PC-3 (cell line): ENCODE data around the gene TTK. TPM values are rescaled to one million over a fixed set of nuclear protein-coding genes. Genes with fewer than 3 reads are reported as not detected.

ENCODE experiments used
- ATAC-seq: fragments of 200-7000 bp; cut with Tn5 transposase; 2 replicates; pipeline ENCODE4 v1.9.1; 2020; ENCODE audit warnings: mild to moderate bottlenecking, moderate library complexity
- BruUV-seq: library from RNA; stranded (reverse); fragments of 400-500 nt; replicated peaks from 2 replicates; lab custom pipeline; 2021; lab: Mats Ljungman, UMichigan
- CTCF ChIA-PET: fragments of 300-600 bp; sonication (Branson Sonifier 250); formaldehyde crosslinking; loops from one replicate; lab custom pipeline; 2022; ENCODE audit warnings: antibody characterized with exemption; lab: Charles Lee
- POLR2A ChIA-PET: fragments of 300-600 bp; sonication (Branson Sonifier 250); formaldehyde crosslinking; loops from one replicate; lab custom pipeline; 2022; ENCODE audit warnings: antibody characterized with exemption; ENCODE audit not compliant: unreplicated experiment; lab: Charles Lee
- DNase-seq: peaks from one replicate; pipeline ENCODE4 v3.0.0-alpha.2; 2015
- H2AFZ ChIP-seq: fragments of 300-600 bp; sonication (generic); 2 replicates; pipeline ENCODE4 v1.6.0; 2016; ENCODE audit warnings: antibody characterized with exemption, low read length
- H3F3A ChIP-seq: fragments of 300-600 bp; sonication (generic); one replicate; pipeline ENCODE4 v1.6.0; 2017; ENCODE audit warnings: antibody characterized with exemption, low read length, control low read depth, mild to moderate bottlenecking; ENCODE audit not compliant: unreplicated experiment
- H3K27ac ChIP-seq: fragments of 300-600 bp; sonication (generic); 2 replicates; pipeline ENCODE4 v1.5.1; 2016; ENCODE audit warnings: mild to moderate bottlenecking, low read length
- H3K27me3 ChIP-seq: fragments of 300-600 bp; sonication (generic); 2 replicates; pipeline ENCODE4 v1.6.1; 2016; ENCODE audit warnings: low read length, mixed read lengths
- H3K36me3 ChIP-seq: fragments of 300-600 bp; sonication (generic); 2 replicates; pipeline ENCODE4 v1.6.1; 2016; ENCODE audit warnings: low read depth, mixed run types, low read length, mixed read lengths
- H3K4me1 ChIP-seq: fragments of 300-600 bp; sonication (generic); 2 replicates; pipeline ENCODE4 v1.5.1; 2016; ENCODE audit warnings: low read length; ENCODE audit not compliant: insufficient read depth
- H3K4me2 ChIP-seq: fragments of 300-600 bp; sonication (generic); 2 replicates; pipeline ENCODE4 v1.6.0; 2016; ENCODE audit warnings: low read length
- H3K4me3 ChIP-seq: fragments of 300-600 bp; sonication (generic); 2 replicates; pipeline ENCODE4 v1.5.1; 2016; ENCODE audit warnings: mild to moderate bottlenecking, low read length, mixed read lengths
- H3K79me2 ChIP-seq: fragments of 300-600 bp; sonication (generic); 2 replicates; pipeline ENCODE4 v1.6.1; 2017; ENCODE audit warnings: low read length, mixed read lengths
- H3K9ac ChIP-seq: fragments of 300-600 bp; sonication (generic); 2 replicates; pipeline ENCODE4 v1.6.0; 2016; ENCODE audit warnings: mild to moderate bottlenecking, low read length
- H3K9me2 ChIP-seq: fragments of 300-600 bp; sonication (generic); replicated peaks from 2 replicates; pipeline ENCODE4 v1.6.1; 2016; ENCODE audit warnings: mixed run types, low read length, mixed read lengths
- H3K9me3 ChIP-seq: fragments of 300-600 bp; sonication (generic); 2 replicates; pipeline ENCODE4 v1.6.1; 2016; ENCODE audit warnings: low read length, mixed read lengths
- H4K20me1 ChIP-seq: fragments of 300-600 bp; sonication (generic); 2 replicates; pipeline ENCODE4 v1.6.1; 2016; ENCODE audit warnings: low read length, mixed read lengths
- EZH2 ChIP-seq: fragments of 300-600 bp; sonication (generic); IDR thresholded peaks from one replicate; pipeline ENCODE4 v1.6.1; 2017; ENCODE audit warnings: antibody characterized with exemption, mild to moderate bottlenecking, low read length; ENCODE audit not compliant: unreplicated experiment
- EZH2phosphoT487 ChIP-seq: fragments of 300-600 bp; sonication (generic); IDR thresholded peaks from 2 replicates; pipeline ENCODE4 v1.6.1; 2018; ENCODE audit warnings: mild to moderate bottlenecking, antibody characterized with exemption, low read length, borderline replicate concordance
- intact Hi-C: fragments of 100-400 bp; cut with micrococcal nuclease; formaldehyde crosslinking; loops from 2 replicates; pipeline ENCODE4 v1.9.0; 2023
- total RNA-seq: library from RNA; depleted of rRNA; stranded (reverse); fragments of >200 nt; gene quantifications from 2 replicates; pipeline ENCODE4 v1.2.3, GENCODE V29; 2014
- TF ChIP-seq, protein P1 (sequence below): fragments of 300-600 bp; sonication (generic); conservative IDR thresholded peaks from 2 replicates; pipeline ENCODE4 v1.5.1; 2017; ENCODE audit warnings: antibody characterized with exemption, low read depth, mild to moderate bottlenecking, low read length

Gene TTK
- total RNA-seq, 1 experiment from 2014 or later: 39.0 TPM

DNA sequence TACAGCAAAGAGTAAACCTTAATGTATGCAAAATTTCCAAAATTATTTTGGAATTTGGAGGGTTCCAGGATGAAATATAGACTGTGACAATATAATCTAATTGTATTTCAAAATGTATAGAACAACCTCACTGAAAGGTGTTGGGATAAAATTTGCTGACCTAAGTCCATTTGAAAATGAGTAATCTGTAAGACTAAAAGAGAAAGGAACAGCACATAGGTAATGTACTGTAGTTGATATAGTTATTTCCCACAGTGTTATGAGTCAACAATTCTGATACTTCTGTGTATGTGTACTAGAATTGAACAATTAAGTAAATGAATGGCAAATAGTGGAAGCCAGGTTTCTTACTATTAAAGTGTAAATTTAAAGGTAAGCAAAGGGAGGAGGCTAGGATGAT lies 33.3 kb upstream of the TTK start:
- no peaks in the 10 kb centered on the region for H3K9me2 ChIP-seq
- H2AFZ ChIP-seq: no peak overlapping the region
- ChIA-PET POLR2A (no interaction called here), CTCF (no interaction called here)
- H3K27me3 ChIP-seq: no peaks in the 10 kb centered on the region
- H3K4me3 ChIP-seq: no peak overlapping the region
- no peak overlapping the region for H3K4me2 ChIP-seq
- BruUV-seq: no TSS peak
- no peak overlapping the region for H3K27ac ChIP-seq
- no peak overlapping the region for H3K9ac ChIP-seq
- H4K20me1 ChIP-seq: no peaks in the 10 kb centered on the region
- no peaks in the 10 kb centered on the region for H3F3A ChIP-seq
- H3K79me2 ChIP-seq: no peaks in the 10 kb centered on the region
- no peaks in the 10 kb centered on the region for H3K4me1 ChIP-seq
- intact Hi-C loops: no loop called here
- no peak for DNase-seq
- no peaks in the 10 kb centered on the region for H3K36me3 ChIP-seq
- H3K9me3 ChIP-seq: no peaks in the 10 kb centered on the region
- no peak for ATAC-seq
- TF ChIP-seq EZH2: no peak

DNA sequence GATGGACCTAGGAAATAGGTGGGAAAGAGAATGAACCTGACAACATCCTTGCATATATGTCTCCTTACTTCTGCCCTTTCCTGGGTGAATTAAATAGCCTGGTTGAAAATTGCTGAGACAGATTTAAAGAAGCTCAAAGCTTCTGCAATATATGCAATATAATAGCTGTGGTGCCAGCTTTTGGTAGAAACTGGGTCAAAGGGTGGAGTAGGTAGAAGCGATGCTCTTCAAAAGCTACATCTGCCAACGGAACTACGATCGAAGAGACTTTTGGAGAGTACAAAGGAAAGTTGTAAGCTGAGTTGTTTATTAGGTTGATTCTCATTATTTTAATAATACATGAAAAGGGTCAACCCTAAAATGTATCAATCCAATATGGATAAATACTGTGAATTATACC lies 22.8 kb upstream of the TTK start:
- Histone ChIP-seq H3K27me3 (no peaks in the 10 kb centered on the region), H3K4me3 (no peak overlapping the region), H3K79me2 (no peaks in the 10 kb centered on the region), H3F3A (no peaks in the 10 kb centered on the region), H3K9me2 (no peaks in the 10 kb centered on the region), H3K4me1 (no peaks in the 10 kb centered on the region), H3K36me3 (no peaks in the 10 kb centered on the region), H3K9me3 (no peaks in the 10 kb centered on the region), H3K27ac (no peak overlapping the region), H4K20me1 (no peaks in the 10 kb centered on the region), H2AFZ (no peak overlapping the region), H3K4me2 (no peak overlapping the region), H3K9ac (no peak overlapping the region)
- DNase-seq (no peak), ATAC-seq (no peak)
- ChIA-PET POLR2A (no interaction called here), CTCF (no interaction called here)
- TF ChIP-seq EZH2 (no peak), EZH2phosphoT487 (no peak)
- TF ChIP-seq, protein P1, sequence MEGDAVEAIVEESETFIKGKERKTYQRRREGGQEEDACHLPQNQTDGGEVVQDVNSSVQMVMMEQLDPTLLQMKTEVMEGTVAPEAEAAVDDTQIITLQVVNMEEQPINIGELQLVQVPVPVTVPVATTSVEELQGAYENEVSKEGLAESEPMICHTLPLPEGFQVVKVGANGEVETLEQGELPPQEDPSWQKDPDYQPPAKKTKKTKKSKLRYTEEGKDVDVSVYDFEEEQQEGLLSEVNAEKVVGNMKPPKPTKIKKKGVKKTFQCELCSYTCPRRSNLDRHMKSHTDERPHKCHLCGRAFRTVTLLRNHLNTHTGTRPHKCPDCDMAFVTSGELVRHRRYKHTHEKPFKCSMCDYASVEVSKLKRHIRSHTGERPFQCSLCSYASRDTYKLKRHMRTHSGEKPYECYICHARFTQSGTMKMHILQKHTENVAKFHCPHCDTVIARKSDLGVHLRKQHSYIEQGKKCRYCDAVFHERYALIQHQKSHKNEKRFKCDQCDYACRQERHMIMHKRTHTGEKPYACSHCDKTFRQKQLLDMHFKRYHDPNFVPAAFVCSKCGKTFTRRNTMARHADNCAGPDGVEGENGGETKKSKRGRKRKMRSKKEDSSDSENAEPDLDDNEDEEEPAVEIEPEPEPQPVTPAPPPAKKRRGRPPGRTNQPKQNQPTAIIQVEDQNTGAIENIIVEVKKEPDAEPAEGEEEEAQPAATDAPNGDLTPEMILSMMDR: no peak
- intact Hi-C loops: no loop called here
- BruUV-seq: no TSS peak

DNA sequence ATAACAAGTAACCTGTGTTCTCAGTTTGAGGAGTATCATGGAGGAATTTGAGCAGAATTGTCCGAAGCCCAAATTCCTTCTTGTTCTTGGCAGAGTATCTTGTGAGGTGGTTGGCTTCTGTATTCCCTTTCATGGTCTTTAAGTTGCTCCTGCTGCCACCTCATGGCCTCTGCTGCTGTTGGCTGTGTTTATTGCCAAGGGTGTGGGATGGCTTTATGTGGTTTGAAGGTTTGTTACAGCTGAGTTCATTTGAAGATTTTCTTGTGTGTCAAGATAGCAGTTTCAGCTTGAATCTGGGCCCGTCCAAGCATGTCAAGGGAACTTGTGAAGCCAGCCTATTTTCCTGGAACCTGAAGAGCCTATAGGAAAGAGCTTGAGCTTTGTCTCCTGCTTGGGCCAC lies 20.2 kb upstream of the TTK start:
- ATAC-seq (peak; percentile 78), DNase-seq (peak; percentile 10)
- H3K4me1 ChIP-seq: no peaks in the 10 kb centered on the region
- H3K27me3 ChIP-seq: no peaks in the 10 kb centered on the region
- H3K36me3 ChIP-seq: no peaks in the 10 kb centered on the region
- no peak overlapping the region for H2AFZ ChIP-seq
- no peaks in the 10 kb centered on the region for H3K9me3 ChIP-seq
- no peak overlapping the region for H3K27ac ChIP-seq
- BruUV-seq: no TSS peak
- H3K79me2 ChIP-seq: no peaks in the 10 kb centered on the region
- no peak overlapping the region for H3K9ac ChIP-seq
- TF ChIP-seq, protein P1: peak; percentile 31; the same call in 1 of the 2 replicates
- no peak for TF ChIP-seq EZH2
- ChIA-PET POLR2A (no interaction called here), CTCF (interaction anchor here (1.1 kb wide), 1 partner anchor 35 kb away, joined by 5 read pairs; no protein-coding TSS in a partner anchor)
- no peaks in the 10 kb centered on the region for H4K20me1 ChIP-seq
- no peaks in the 10 kb centered on the region for H3F3A ChIP-seq
- no peak overlapping the region for H3K4me3 ChIP-seq
- no peak overlapping the region for H3K4me2 ChIP-seq
- intact Hi-C loops: no loop called here
- H3K9me2 ChIP-seq: no peaks in the 10 kb centered on the region
